H9 (cell line): ENCODE measurements around the gene UTF1. TPM values are rescaled to one million over a fixed set of nuclear protein-coding genes. Genes with fewer than 3 reads are reported as not detected.

Experiments
- DNase-seq: peaks from one replicate; pipeline ENCODE4 v3.0.0-alpha.2; 2017
- H2AFZ ChIP-seq: one replicate; pipeline ENCODE4 v1.6.1; 2013; ENCODE audit warnings: mild to moderate bottlenecking, low read length, control low read depth, moderate library complexity
- H2AK5ac ChIP-seq: 2 replicates; pipeline ENCODE4 v1.6.1; 2013; ENCODE audit warnings: low read length, control low read depth, mixed read lengths; ENCODE audit not compliant: insufficient read length
- H2BK120ac ChIP-seq: one replicate; pipeline ENCODE4 v1.6.1; 2013; ENCODE audit warnings: low read depth, mild to moderate bottlenecking, low read length, control low read depth, inconsistent platforms; ENCODE audit not compliant: poor library complexity, severe bottlenecking
- H2BK12ac ChIP-seq: 2 replicates; pipeline ENCODE4 v1.6.1; 2013; ENCODE audit warnings: low read length, control low read depth, mixed read lengths, low read depth; ENCODE audit not compliant: insufficient read length
- H2BK15ac ChIP-seq: 2 replicates; pipeline ENCODE4 v1.6.1; 2013; ENCODE audit warnings: low read depth, low read length, control low read depth
- H2BK20ac ChIP-seq: one replicate; pipeline ENCODE4 v1.6.1; 2013; ENCODE audit warnings: low read depth, mild to moderate bottlenecking, low read length, control low read depth, inconsistent platforms; ENCODE audit not compliant: poor library complexity, severe bottlenecking
- H2BK5ac ChIP-seq: 2 replicates; pipeline ENCODE4 v1.6.1; 2013; ENCODE audit warnings: low read length, control low read depth, mixed read lengths; ENCODE audit not compliant: insufficient read length
- H3K14ac ChIP-seq: 2 replicates; pipeline ENCODE4 v1.6.1; 2013; ENCODE audit warnings: low read length, control low read depth; ENCODE audit not compliant: insufficient read depth
- H3K18ac ChIP-seq: 2 replicates; pipeline ENCODE4 v1.6.1; 2013; ENCODE audit warnings: low read depth, mild to moderate bottlenecking, mixed read lengths, low read length, control low read depth; ENCODE audit not compliant: insufficient read length
- H3K23ac ChIP-seq: 2 replicates; pipeline ENCODE4 v1.6.1; 2013; ENCODE audit warnings: low read length, control low read depth, mixed read lengths, low read depth; ENCODE audit not compliant: insufficient read length
- H3K23me2 ChIP-seq: 2 replicates; pipeline ENCODE4 v1.6.1; 2013; ENCODE audit warnings: low read depth, mild to moderate bottlenecking, mixed read lengths, low read length, control low read depth; ENCODE audit not compliant: insufficient read length, poor library complexity, severe bottlenecking
- H3K27ac ChIP-seq: 2 replicates; pipeline ENCODE4 v1.5.1; 2013; ENCODE audit warnings: low read length, control low read depth, mixed read lengths, low read depth; ENCODE audit not compliant: insufficient read length
- H3K27me3 ChIP-seq: 2 replicates; pipeline ENCODE4 v1.6.1; 2013; ENCODE audit warnings: low read length, control low read depth, inconsistent platforms; ENCODE audit not compliant: insufficient read depth
- H3K4ac ChIP-seq: 2 replicates; pipeline ENCODE4 v1.6.1; 2013; ENCODE audit warnings: low read depth, mild to moderate bottlenecking, control low read depth, inconsistent platforms, low read length, moderate library complexity
- H3K4me1 ChIP-seq: 2 replicates; pipeline ENCODE4 v1.6.1; 2013; ENCODE audit warnings: low read length, control low read depth, inconsistent platforms; ENCODE audit not compliant: insufficient read depth
- H3K4me2 ChIP-seq: 2 replicates; pipeline ENCODE4 v1.6.1; 2013; ENCODE audit warnings: low read length, control low read depth, mixed read lengths; ENCODE audit not compliant: insufficient read length, insufficient read depth
- H3K56ac ChIP-seq: 2 replicates; pipeline ENCODE4 v1.6.1; 2013; ENCODE audit warnings: low read depth, mild to moderate bottlenecking, mixed read lengths, low read length, control low read depth; ENCODE audit not compliant: insufficient read length
- H3K79me1 ChIP-seq: 2 replicates; pipeline ENCODE4 v1.6.1; 2013; ENCODE audit warnings: low read depth, mild to moderate bottlenecking, moderate library complexity, low read length, control low read depth, inconsistent platforms; ENCODE audit not compliant: insufficient read depth, poor library complexity, severe bottlenecking
- H3K79me2 ChIP-seq: 2 replicates; pipeline ENCODE4 v1.6.1; 2013; ENCODE audit warnings: low read length, control low read depth, inconsistent platforms; ENCODE audit not compliant: insufficient read depth
- H3K9ac ChIP-seq: 2 replicates; pipeline ENCODE4 v1.6.1; 2013; ENCODE audit warnings: low read length, control low read depth, mixed read lengths; ENCODE audit not compliant: insufficient read length; ENCODE audit errors: extremely low read depth
- H3K9me3 ChIP-seq: one replicate; pipeline ENCODE4 v1.6.1; 2013; ENCODE audit warnings: low read depth, low read length, inconsistent platforms; ENCODE audit not compliant: control insufficient read depth
- H3T11ph ChIP-seq: one replicate; pipeline ENCODE4 v1.6.1; 2013; ENCODE audit warnings: mild to moderate bottlenecking, low read length, control low read depth, inconsistent platforms
- H4K20me1 ChIP-seq: one replicate; pipeline ENCODE4 v1.6.1; 2013; ENCODE audit not compliant: control insufficient read depth, insufficient read length, insufficient read depth
- H4K5ac ChIP-seq: 2 replicates; pipeline ENCODE4 v1.6.1; 2013; ENCODE audit warnings: low read depth, mild to moderate bottlenecking, mixed read lengths, low read length, control low read depth; ENCODE audit not compliant: insufficient read length
- H4K8ac ChIP-seq: replicated peaks from 2 replicates; pipeline ENCODE4 v1.6.1; 2013; ENCODE audit warnings: low read length, control low read depth, mixed read lengths, low read depth; ENCODE audit not compliant: insufficient read length
- H4K91ac ChIP-seq: 2 replicates; pipeline ENCODE4 v1.6.1; 2013; ENCODE audit warnings: low read depth, mild to moderate bottlenecking, moderate library complexity, mixed read lengths, low read length, control low read depth; ENCODE audit not compliant: insufficient read length
- H3K27ac Mint-ChIP-seq, 3 experiments: 2 replicates in 2 of 3; 3 replicates in 1 of 3; pipeline ENCODE4 v1.8.0; 2020 to 2021; ENCODE audit warnings: mixed read lengths in 3 of 3, mild to moderate bottlenecking in 1 of 3, moderate library complexity in 1 of 3
- H3K27me3 Mint-ChIP-seq: 2 replicates; pipeline ENCODE4 v1.8.0; 2021; ENCODE audit warnings: low read depth, mild to moderate bottlenecking, moderate library complexity, mixed read lengths
- H3K36me3 Mint-ChIP-seq, 3 experiments: 2 replicates in 2 of 3; 3 replicates in 1 of 3; pipeline ENCODE4 v1.8.0; 2020 to 2021; ENCODE audit warnings: low read depth in 3 of 3, mixed read lengths in 3 of 3; ENCODE audit not compliant: insufficient read depth in 1 of 3
- H3K4me1 Mint-ChIP-seq, 2 experiments: 2 replicates each; pipeline ENCODE4 v1.8.0; 2020; ENCODE audit warnings: mixed read lengths in 2 of 2
- H3K4me3 Mint-ChIP-seq, 2 experiments: 2 replicates in 1 of 2; 3 replicates in 1 of 2; pipeline ENCODE4 v1.8.0; 2020 to 2021; ENCODE audit warnings: mild to moderate bottlenecking in 2 of 2, mixed read lengths in 2 of 2, moderate library complexity in 1 of 2
- H3K9me3 Mint-ChIP-seq, 2 experiments: 2 replicates in 1 of 2; 3 replicates in 1 of 2; pipeline ENCODE4 v1.8.0; 2020; ENCODE audit warnings: mild to moderate bottlenecking in 2 of 2, mixed read lengths in 2 of 2, moderate library complexity in 1 of 2
- CTCF ChIP-seq: fragments of 200-600 bp; sonication (generic); conservative IDR thresholded peaks from 3 replicates; pipeline ENCODE4 v1.8.0; 2021; ENCODE audit warnings: antibody characterized with exemption, mild to moderate bottlenecking
- WGBS: extraction: QIAGEN DNeasy Blood & Tissue Kit; methylation state at CpG from one replicate; pipeline ENCODE4 v1.1.7; 2013; ENCODE audit warnings: missing lambda C conversion rate, low lambda C conversion rate, mixed read lengths; ENCODE audit not compliant: insufficient read length; ENCODE audit errors: extremely low coverage; 5-methylcytosine and 5-hydroxymethylcytosine counted together
- total RNA-seq: library from RNA; stranded (reverse); gene quantifications from 2 replicates; pipeline ENCODE4 v1.2.1, GENCODE V29; 2021

UTF1 gene
- total RNA-seq, 1 experiment from 2014 or later, result 31.5 TPM

GRCh38 chr10:133182190-133182589 is 47.8 kb upstream of the UTF1 start:
- peaks cover 10% of the 10 kb centered on the region for H3K9me3 ChIP-seq
- H3K23me2 ChIP-seq, result no peaks in the 10 kb centered on the region
- no peaks in the 10 kb centered on the region for H3K79me1 ChIP-seq
- H2AK5ac ChIP-seq, result no peak overlapping the region
- H2BK12ac ChIP-seq, result no peak overlapping the region
- no peak overlapping the region for H2BK20ac ChIP-seq
- no peak overlapping the region for H4K91ac ChIP-seq
- no peak overlapping the region for H2AFZ ChIP-seq
- H3K9me3 Mint-ChIP-seq, result peaks cover 14 to 15% of the 10 kb centered on the region in 2 experiments
- H3K27ac Mint-ChIP-seq, result peak overlapping the region in 1 of 3 experiments; percentile 52; a peak in 3 of 7 replicates
- no peak overlapping the region for H3K56ac ChIP-seq
- H3K36me3 Mint-ChIP-seq, result peaks cover 13 to 28% (median 25%) of the 10 kb centered on the region in 3 experiments
- H3K4me1 Mint-ChIP-seq, result no peaks in the 10 kb centered on the region
- H4K8ac ChIP-seq, result no peak overlapping the region
- no peak overlapping the region for H4K5ac ChIP-seq
- no peak overlapping the region for H3K27ac ChIP-seq
- H3T11ph ChIP-seq, result no peak overlapping the region
- H3K79me2 ChIP-seq, result no peaks in the 10 kb centered on the region
- no CpG with 5 or more reads among the region's 14 CpGs for WGBS
- H3K4me2 ChIP-seq, result no peak overlapping the region
- no peak overlapping the region for H3K4ac ChIP-seq
- no peaks in the 10 kb centered on the region for H3K27me3 ChIP-seq
- DNase-seq, result no peak
- no peak overlapping the region for H3K9ac ChIP-seq
- no peak overlapping the region for H3K4me3 Mint-ChIP-seq
- H2BK15ac ChIP-seq, result no peak overlapping the region
- no peak overlapping the region for H3K23ac ChIP-seq
- H4K20me1 ChIP-seq, result no peaks in the 10 kb centered on the region
- no peak overlapping the region for H3K14ac ChIP-seq
- TF ChIP-seq CTCF, result no peak
- H3K18ac ChIP-seq, result no peak overlapping the region
- no peak overlapping the region for H2BK5ac ChIP-seq
- no peak overlapping the region for H2BK120ac ChIP-seq
- no peaks in the 10 kb centered on the region for H3K4me1 ChIP-seq
- no peaks in the 10 kb centered on the region for H3K27me3 Mint-ChIP-seq
